ENCODE results near the gene TUBGCP6.

Gene TUBGCP6

GRCh38 chr22:50167689-50168489, 76.9 kb downstream of the TUBGCP6 start:
- no peak overlapping the region for H4K8ac ChIP-seq (ENCODE audit: low read depth, low read length)
- WGBS (ENCODE audit: extremely low coverage, insufficient coverage, insufficient read length), result no CpG with 5 or more reads among the region's 11 CpGs
- no peak overlapping the region for H3K14ac ChIP-seq (ENCODE audit: low read length)
- H4K91ac ChIP-seq (ENCODE audit: low read depth, low read length), result no peak overlapping the region
- no peaks in the 10 kb centered on the region for H3K36me3 ChIP-seq (ENCODE audit: control insufficient read depth in 1 of 2, insufficient read depth in 2 of 2, low read length in 2 of 2)
- no peak overlapping the region for H4K12ac ChIP-seq (ENCODE audit: low read depth, low read length)
- no peak overlapping the region for H2AFZ ChIP-seq (ENCODE audit: insufficient read depth, low read length, poor library complexity)
- H3K27ac ChIP-seq (ENCODE audit: low read depth, low read length), result no peak overlapping the region
- no peak overlapping the region for H3K4me3 ChIP-seq (ENCODE audit: low read depth, low read length)
- no peaks in the 10 kb centered on the region for H3K79me2 ChIP-seq (ENCODE audit: control insufficient read depth, insufficient read depth, low read length, poor library complexity)
- no peak overlapping the region for H2AK5ac ChIP-seq (ENCODE audit: low read length)
- H2BK12ac ChIP-seq (ENCODE audit: low read length), result no peak overlapping the region
- H3K9ac ChIP-seq (ENCODE audit: low read length), result no peak overlapping the region
- H3K4me1 ChIP-seq (ENCODE audit: control insufficient read depth in 1 of 2, insufficient read depth in 2 of 2, low read length in 2 of 2), result no peaks in the 10 kb centered on the region
- peaks cover 14% of the 10 kb centered on the region for H3K9me3 ChIP-seq (ENCODE audit: insufficient read depth, low read depth, low read length)
- DNase-seq, result no peak
- no peak overlapping the region for H3K18ac ChIP-seq (ENCODE audit: low read length)
- H3K4ac ChIP-seq (ENCODE audit: low read depth, low read length), result no peak overlapping the region
- H3K4me2 ChIP-seq (ENCODE audit: low read length), result no peak overlapping the region
- no peak overlapping the region for H3K23ac ChIP-seq (ENCODE audit: low read length)
- peaks cover 17% of the 10 kb centered on the region for H3K27me3 ChIP-seq (ENCODE audit: insufficient read depth, low read length)
- H3K79me1 ChIP-seq (ENCODE audit: low read length), result peaks cover 2% of the 10 kb centered on the region
- H2BK120ac ChIP-seq (ENCODE audit: insufficient read depth, low read length, poor library complexity), result no peak overlapping the region
- no peak overlapping the region for H2BK5ac ChIP-seq (ENCODE audit: low read depth, low read length, poor library complexity)
